ENCODE results near the gene MYORG. TPM values are rescaled to one million over a fixed set of nuclear protein-coding genes. Genes with fewer than 3 reads are reported as not detected.

MYORG gene
- total and polyA plus RNA-seq, 12 donors = 1.1 to 33.8 (median 14.5) TPM

DNA sequence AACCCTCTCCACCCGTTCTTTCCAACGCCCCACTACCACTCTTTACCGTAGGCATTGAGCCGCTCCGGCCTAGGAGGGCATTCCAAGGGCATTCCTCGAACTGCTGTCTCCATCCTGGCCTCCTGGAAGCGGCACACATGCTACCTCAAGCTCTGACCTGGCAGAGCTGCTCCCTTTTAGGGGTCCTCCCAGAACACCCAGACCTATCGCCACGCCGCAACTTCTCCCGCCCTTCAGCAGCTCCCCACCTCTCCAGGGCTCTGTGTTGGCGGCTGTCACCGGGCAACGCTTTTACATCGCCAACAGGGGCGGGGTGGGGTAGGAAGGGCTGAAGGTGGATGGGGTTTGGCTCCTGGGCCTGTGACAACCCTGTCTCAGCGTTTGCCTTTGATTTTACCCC lies 4.6 kb upstream of the MYORG start:
- Histone ChIP-seq H3K4me3 (peak overlapping the region in 1 of 4 donors; percentile 56), H3K27ac (no peak overlapping the region), H3K9me3 (replicated peaks in 1 of 3) (no peaks in the 10 kb centered on the region), H3K4me1 (replicated peaks in 1 of 2) (peaks cover 10 to 24% of the 10 kb centered on the region in 2 donors), H3K27me3 (no peaks in the 10 kb centered on the region), H3K36me3 (replicated peaks in 1 of 2) (no peaks in the 10 kb centered on the region)
- DNase-seq = no peak
- intact Hi-C loops (cut with DNase I) = no loop called here
- WGBS, 4 donors = 52 to 63% (median 58%) methylated on average over 12 to 17 of the region's 17 CpGs
- TF ChIP-seq, protein P1, sequence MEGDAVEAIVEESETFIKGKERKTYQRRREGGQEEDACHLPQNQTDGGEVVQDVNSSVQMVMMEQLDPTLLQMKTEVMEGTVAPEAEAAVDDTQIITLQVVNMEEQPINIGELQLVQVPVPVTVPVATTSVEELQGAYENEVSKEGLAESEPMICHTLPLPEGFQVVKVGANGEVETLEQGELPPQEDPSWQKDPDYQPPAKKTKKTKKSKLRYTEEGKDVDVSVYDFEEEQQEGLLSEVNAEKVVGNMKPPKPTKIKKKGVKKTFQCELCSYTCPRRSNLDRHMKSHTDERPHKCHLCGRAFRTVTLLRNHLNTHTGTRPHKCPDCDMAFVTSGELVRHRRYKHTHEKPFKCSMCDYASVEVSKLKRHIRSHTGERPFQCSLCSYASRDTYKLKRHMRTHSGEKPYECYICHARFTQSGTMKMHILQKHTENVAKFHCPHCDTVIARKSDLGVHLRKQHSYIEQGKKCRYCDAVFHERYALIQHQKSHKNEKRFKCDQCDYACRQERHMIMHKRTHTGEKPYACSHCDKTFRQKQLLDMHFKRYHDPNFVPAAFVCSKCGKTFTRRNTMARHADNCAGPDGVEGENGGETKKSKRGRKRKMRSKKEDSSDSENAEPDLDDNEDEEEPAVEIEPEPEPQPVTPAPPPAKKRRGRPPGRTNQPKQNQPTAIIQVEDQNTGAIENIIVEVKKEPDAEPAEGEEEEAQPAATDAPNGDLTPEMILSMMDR (IDR thresholded peaks at IDR 0.05) = no peak
- TF ChIP-seq POLR2A (IDR thresholded peaks at IDR 0.05) = no peak

DNA sequence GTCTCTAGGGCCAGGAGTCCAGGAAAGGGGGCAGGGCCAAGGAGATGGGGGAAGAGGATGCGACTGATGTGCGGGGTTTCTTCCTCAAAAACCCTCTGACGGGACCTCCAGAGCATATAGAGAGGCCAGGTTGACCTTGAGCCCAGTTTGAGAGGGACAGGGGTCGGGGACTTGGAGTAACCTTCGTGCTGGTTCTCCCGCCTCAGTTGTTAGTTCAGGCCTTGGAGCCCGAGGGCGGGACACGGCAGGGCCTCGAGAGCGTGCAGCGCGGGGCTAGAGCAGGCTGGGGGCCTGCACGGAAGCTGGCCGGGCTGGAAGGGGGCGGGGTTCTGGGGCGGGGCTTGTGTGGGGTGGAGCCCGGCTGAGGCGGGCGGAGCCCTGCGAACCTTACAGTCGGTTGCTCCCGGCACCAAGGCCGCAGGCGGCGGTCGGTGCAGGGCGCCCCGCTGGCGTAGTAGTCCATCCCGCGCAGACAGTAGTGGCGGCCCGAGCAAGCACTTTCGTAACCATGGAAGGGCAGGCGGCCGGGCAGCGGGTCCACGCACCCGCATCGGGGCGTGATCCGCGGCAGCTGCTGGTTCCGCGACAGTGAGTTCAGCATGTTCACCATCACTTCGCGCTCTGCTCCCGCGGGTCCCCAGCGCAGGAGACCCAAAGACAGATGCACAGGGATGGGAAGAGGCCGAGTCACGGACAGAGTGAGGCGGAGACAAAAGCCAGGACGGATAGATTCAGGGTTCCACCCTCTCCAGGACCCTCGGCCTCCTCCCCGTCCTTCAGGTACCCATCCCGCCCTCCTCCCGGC lies 4.0 kb upstream of the MYORG start:
- peak; percentile 30 to 57 for TF ChIP-seq POLR2A (IDR thresholded peaks at IDR 0.05)
- TF ChIP-seq, protein P1 (IDR thresholded peaks at IDR 0.05) = no peak
- Histone ChIP-seq H3K27ac (peak overlapping the region in 2 of 5 donors; percentile 55 to 56), H3K4me1 (replicated peaks in 1 of 2) (peaks cover 10 to 30% of the 10 kb centered on the region in 2 donors), H3K9me3 (replicated peaks in 1 of 3) (no peaks in the 10 kb centered on the region), H3K4me3 (peak overlapping the region in 1 of 4 donors; percentile 56), H3K27me3 (no peaks in the 10 kb centered on the region), H3K36me3 (replicated peaks in 1 of 2) (no peaks in the 10 kb centered on the region)
- intact Hi-C loops (cut with DNase I) = no loop called here
- 4 to 21% (median 12%) methylated on average over 8 to 59 of the region's 59 CpGs for WGBS, 4 donors
- peak; percentile 79 to 89 (median 84) for DNase-seq

DNA sequence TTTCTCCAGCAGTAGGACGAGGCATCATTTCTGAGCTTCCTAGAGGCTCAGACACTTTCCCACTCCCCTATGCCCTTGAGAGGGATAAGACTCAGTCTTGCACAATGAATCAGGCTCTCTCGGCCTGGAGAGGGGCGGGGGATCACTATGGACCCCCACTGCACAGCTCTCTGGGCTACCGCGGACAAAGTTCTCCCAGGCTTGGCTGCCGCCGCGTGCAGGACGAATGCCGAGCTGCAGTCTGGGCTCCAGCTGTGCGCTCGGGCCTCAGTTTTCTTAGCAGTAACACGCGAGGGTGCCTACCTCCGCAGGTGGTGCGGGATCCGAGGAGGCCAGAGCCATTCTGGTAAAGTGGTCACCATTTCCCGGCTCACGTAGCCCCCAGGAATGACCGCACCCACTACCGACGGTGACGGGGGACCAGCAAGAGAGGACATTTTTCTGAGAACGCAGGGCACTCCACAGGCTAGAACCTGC lies 3.4 kb upstream of the MYORG start:
- DNase-seq = peak in 2 of 7 donors; percentile 29 to 36
- TF ChIP-seq POLR2A (IDR thresholded peaks at IDR 0.05) = no peak
- TF ChIP-seq, protein P1 (IDR thresholded peaks at IDR 0.05) = no peak
- WGBS, 4 donors = 0 to 46% (median 38%) methylated on average over 1 to 24 of the region's 24 CpGs
- peaks cover 10 to 33% of the 10 kb centered on the region in 2 donors for H3K4me1 ChIP-seq (replicated peaks in 1 of 2)
- intact Hi-C loops (cut with DNase I) = no loop called here
- no peaks in the 10 kb centered on the region for H3K9me3 ChIP-seq (replicated peaks in 1 of 3)
- H3K36me3 ChIP-seq (replicated peaks in 1 of 2) = no peaks in the 10 kb centered on the region
- peak overlapping the region in 3 of 5 donors; percentile 4 to 56 (median 55) for H3K27ac ChIP-seq
- H3K4me3 ChIP-seq = peak overlapping the region in 1 of 4 donors; percentile 32
- H3K27me3 ChIP-seq = no peaks in the 10 kb centered on the region

DNA sequence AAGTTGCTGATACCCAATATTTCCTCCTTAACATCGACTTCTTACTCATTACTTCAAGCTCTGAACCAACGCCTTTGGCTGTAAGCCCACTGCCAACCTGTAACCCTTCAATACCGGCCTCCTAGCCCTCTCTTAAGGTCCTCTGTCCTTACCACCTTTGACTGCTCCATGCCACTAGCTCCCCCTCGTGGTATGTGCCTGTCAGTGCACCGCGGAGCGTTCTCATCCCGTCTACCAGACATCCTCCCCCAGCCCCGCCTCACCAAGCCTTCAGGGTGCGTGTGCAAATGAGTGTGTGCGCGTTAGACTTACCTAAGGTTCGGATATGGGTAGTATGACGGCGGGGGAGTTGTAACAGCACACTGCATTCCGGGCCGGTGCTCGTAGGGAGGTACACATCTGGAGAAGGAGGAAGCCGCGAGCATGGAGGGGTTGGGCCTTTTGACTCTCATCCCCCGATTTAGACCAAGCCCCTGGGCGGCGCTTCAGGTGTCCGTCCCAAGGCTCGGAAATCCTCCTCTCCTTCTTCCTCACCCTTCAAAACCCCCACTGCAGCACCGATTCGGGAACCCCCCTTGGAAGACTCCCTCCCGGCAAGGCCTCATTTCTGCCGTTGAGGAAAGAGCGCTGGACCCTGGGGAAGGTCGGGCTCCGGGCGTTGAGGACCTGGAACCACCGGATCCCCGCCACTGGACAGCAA lies 2.8 kb upstream of the MYORG start:
- H3K27ac ChIP-seq = peak overlapping the region in 3 of 5 donors; percentile 4 to 56 (median 55)
- 4 to 8% (median 6%) methylated on average over 23 to 35 of the region's 35 CpGs for WGBS, 4 donors
- peaks cover 10 to 33% of the 10 kb centered on the region in 2 donors for H3K4me1 ChIP-seq (replicated peaks in 1 of 2)
- no peaks in the 10 kb centered on the region for H3K9me3 ChIP-seq (replicated peaks in 1 of 3)
- H3K4me3 ChIP-seq = peak overlapping the region in 2 of 4 donors; percentile 8 to 32
- DNase-seq = peak; percentile 86 to 96 (median 90)
- intact Hi-C loops (cut with DNase I) = loop anchor here (2.0 to 5.0 kb wide), 2 partner anchors 42 to 47 kb away; no protein-coding TSS in a partner anchor
- no peak for TF ChIP-seq POLR2A (IDR thresholded peaks at IDR 0.05)
- TF ChIP-seq, protein P1 (IDR thresholded peaks at IDR 0.05) = peak; percentile 95 to 99 (median 98)
- H3K27me3 ChIP-seq = no peaks in the 10 kb centered on the region
- H3K36me3 ChIP-seq (replicated peaks in 1 of 2) = no peaks in the 10 kb centered on the region
